Measurements from ENCODE around the gene MAMDC4.

MAMDC4 gene

DNA sequence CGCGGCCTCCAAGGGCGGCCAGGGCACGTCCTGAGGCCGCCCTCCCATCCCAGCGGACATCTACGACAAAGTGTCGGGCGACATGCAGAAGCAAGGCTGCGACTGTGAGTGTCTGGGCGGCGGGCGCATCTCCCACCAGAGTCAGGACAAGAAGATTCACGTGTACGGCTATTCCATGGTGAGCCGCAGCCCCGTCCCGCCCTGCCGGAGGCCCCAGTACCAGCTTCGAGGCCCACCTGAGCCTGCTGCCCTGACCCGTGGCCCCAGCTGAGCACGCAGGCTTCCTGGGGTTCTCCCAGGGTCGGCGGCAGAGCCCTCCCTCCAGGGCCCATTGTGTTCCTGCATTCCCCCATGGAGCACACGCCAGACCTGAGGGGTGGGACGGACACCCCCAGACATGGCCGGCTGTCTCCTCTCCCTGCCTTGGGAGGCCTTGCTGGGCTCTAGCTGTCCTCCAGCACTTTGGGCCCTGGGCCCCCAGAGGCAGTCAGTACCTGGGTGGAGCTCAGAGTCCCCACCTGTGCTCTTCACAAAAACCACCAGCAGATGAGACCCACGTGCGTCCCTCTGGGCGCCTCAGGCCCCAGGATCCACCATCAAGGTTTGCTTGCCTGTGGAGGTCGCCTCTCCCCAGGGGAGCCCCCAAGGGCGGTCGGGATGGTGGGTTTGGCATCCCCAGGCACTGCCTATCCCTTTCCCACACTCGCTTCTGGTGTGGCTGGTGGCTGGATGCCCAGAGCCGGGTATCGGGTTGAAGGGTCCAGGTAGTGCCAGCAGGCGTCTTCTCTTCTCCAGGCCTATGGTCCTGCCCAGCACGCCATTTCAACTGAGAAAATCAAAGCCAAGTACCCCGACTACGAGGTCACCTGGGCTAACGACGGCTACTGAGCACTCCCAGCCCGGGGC is 1.9 kb upstream of the MAMDC4 start:
- no peak for DNase-seq

DNA sequence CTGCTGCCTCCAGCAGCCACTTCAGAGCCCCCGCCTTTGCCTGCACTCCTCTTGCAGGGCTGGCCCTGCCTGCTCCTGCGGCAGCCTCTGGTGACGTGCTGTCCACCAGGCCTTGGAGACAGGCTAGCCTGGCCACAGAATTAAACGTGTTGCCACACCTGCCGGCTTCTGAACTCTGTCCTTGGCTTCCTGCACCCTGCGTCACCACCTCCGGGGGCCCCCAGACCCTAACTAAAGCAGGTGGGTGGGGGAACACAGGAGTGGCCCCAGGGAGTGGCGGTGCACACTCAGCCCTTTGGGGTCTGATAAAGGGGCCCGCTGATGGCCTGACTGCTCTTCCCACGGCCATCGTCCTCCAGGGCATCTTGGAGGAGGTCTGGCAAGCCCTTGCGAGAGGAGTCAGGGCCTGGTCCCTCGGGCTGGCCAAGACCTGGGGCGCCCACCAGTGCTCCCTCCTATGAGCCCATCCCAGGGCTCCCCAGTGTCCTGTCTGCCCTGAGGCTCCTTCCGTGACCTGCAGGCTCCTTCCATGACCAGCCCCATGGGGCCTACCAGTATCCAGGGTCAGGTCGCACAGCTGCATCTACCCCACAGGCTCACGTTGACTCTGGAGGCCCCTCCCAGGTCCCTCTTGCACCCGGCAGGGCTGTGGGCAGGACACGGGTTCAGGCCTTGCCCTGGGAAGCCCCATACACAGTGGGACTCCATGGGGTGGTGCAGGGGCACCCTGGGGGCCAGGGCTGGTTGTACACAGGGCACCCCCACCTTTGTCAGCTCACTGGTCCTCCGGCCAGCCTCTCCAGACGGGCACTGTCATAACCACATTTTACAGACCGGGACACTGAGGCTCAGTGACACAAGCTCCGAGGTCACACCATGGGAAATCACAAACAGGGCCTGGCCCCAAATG is 1.0 kb upstream of the MAMDC4 start:
- DNase-seq = no peak

DNA sequence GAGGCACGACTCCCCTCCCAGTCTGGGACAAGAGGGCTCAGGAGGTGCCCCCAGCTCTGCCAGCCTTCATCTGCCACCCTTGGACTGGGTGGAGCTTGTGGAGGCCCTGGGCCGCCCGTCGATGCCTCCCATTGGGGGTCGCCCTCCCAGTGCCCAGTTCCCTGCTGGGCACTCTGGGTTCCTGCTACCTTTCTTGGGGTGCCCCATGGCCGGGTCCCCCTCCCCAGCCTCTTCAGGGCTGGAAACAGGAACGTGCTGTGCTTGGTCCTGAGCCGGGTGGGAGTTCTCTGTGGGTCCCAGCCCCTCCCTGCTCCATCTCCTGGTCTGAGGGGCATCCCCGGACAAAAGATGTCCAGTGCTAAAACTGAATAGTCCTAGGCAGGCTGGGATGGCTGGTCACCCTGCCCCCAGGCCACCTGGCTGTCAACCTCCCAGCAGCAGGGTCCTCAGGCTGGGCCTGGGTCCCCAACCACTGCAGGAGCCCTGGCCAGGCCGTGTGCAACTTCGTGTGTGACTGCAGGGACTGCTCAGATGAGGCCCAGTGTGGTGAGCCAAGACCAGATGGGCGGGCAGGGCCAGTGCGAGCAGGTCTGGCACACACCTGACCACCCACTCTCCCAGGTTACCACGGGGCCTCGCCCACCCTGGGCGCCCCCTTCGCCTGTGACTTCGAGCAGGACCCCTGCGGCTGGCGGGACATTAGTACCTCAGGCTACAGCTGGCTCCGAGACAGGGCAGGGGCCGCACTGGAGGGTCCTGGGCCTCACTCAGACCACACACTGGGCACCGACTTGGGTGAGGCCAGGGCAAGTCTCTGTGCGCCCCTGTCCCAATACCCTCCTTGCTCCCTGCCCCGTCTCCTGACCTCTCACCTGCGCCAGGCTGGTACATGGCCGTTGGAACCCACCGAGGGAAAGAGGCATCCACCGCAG is 784 bp downstream of the MAMDC4 start:
- DNase-seq = no peak

DNA sequence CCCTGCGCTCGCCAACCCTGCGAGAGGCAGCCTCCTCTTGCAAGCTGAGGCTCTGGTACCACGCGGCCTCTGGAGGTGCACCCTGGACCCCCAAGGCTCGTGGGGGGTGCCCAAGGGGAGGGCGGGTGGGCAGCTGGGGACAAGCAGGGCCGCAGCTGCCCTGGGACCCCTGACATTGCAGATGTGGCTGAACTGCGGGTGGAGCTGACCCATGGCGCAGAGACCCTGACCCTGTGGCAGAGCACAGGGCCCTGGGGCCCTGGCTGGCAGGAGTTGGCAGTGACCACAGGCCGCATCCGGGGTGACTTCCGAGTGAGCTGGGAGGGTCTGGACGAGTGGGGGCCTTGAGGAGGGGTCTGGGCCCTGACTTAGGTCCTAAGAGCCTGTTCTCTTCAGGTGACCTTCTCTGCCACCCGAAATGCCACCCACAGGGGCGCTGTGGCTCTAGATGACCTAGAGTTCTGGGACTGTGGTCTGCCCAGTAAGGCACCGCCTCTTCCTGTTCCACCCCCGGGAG is 1.5 kb downstream of the MAMDC4 start:
- DNase-seq = no peak

DNA sequence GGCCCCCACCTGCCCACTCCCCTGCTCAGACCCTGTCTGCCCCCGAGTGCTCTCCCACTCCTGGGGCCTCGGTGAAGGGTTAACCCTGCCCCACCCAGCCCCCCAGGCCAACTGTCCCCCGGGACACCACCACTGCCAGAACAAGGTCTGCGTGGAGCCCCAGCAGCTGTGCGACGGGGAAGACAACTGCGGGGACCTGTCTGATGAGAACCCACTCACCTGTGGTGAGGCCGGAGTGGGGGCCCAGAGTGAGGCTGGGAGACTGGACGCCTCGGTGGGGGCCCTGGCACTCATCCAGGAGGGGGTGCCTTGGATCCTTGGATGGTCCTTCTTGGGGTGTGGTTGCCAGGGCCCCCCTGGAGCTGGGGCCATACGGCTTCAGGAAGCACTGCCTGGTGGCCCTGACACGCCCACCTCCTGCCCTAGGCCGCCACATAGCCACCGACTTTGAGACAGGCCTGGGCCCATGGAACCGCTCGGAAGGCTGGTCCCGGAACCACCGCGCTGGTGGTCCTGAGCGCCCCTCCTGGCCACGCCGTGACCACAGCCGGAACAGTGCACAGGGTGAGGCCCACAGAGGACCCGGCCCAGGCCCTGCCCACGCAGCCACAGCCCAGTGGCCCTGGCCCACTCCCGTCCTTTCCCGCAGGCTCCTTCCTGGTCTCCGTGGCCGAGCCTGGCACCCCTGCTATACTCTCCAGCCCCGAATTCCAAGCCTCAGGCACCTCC is 2.1 kb downstream of the MAMDC4 start:
- no peak for DNase-seq

DNA sequence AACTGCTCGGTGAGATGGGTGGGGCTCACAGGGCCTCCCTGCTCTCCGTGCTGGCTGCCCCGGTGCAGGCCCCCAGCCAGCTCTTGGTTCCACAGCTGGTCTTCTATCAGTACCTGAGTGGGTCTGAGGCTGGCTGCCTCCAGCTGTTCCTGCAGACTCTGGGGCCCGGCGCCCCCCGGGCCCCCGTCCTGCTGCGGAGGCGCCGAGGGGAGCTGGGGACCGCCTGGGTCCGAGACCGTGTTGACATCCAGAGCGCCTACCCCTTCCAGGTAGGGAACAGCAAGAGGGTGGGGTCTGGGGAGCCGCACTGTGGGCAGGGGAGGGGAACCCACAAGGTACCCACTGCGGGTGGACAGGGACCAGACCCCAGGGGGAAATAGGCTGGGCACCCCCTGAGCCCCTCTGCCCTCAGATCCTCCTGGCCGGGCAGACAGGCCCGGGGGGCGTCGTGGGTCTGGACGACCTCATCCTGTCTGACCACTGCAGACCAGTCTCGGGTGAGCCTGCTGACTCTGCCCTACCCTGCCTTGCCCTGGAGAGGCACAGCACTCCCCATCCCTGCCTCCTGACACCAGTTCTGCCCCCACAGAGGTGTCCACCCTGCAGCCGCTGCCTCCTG is 2.8 kb downstream of the MAMDC4 start:
- DNase-seq = no peak

DNA sequence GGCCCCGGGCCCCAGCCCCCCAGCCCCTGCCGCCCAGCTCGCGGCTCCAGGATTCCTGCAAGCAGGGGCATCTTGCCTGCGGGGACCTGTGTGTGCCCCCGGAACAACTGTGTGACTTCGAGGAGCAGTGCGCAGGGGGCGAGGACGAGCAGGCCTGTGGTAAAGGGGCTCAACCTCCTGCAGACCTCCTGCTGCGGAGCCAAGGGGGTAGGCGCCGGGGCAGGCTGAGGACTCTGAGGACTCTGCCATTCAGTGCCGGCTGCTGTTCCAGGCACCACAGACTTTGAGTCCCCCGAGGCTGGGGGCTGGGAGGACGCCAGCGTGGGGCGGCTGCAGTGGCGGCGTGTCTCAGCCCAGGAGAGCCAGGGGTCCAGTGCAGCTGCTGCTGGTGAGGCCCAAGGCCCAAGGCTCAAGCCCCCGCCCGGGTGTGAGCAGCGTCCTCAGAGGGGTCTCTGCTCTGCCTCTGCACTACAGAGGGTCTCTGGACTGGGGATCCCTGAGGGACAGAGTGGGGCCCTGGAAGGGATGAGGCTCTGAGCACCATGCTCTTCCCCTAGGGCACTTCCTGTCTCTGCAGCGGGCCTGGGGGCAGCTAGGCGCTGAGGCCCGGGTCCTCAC is 3.4 kb downstream of the MAMDC4 start:
- DNase-seq = no peak

DNA sequence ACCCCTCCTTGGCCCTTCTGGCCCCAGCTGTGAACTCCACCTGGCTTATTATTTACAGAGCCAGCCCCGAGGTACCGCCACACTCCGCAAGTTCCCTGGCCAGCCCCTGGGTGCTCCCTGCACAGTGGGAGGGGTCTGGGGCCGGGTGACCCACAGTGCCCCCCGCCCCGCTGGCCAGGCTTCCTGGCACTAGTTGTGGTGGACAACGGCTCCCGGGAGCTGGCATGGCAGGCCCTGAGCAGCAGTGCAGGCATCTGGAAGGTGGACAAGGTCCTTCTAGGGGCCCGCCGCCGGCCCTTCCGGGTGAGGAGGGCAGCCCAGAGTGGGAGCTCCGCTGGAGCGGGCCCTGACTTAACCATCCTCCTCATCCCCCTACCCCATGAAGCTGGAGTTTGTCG is 3.9 kb downstream of the MAMDC4 start:
- no peak for DNase-seq

DNA sequence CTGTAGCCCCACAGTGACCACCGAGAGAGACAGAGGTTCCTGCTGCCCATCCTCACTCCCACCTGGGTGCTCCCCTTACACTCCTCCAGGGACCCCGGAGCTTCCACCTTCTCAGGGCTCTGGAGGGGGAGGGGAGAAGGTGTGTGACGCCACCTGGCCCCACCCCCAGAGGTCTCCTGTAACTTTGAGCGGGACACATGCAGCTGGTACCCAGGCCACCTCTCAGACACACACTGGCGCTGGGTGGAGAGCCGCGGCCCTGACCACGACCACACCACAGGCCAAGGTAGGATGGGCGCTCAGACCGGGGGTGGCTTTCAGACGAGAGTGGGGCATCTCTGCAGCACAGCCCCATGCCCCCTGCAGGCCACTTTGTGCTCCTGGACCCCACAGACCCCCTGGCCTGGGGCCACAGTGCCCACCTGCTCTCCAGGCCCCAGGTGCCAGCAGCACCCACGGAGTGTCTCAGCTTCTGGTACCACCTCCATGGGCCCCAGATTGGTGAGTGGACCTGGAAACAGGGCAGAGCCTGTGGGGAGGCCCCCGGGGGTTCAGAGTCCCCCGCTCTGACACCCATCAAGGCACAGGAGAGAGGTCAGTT is 4.5 kb downstream of the MAMDC4 start:
- DNase-seq = no peak

DNA sequence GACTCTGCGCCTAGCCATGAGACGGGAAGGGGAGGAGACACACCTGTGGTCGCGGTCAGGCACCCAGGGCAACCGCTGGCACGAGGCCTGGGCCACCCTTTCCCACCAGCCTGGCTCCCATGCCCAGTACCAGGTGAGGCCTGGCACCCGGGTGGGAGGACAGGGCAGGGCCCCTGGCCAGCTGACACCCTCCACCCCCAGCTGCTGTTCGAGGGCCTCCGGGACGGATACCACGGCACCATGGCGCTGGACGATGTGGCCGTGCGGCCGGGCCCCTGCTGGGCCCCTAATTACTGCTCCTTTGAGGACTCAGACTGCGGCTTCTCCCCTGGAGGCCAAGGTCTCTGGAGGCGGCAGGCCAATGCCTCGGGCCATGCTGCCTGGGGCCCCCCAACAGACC is 5.0 kb downstream of the MAMDC4 start:
- no peak for DNase-seq

DNA sequence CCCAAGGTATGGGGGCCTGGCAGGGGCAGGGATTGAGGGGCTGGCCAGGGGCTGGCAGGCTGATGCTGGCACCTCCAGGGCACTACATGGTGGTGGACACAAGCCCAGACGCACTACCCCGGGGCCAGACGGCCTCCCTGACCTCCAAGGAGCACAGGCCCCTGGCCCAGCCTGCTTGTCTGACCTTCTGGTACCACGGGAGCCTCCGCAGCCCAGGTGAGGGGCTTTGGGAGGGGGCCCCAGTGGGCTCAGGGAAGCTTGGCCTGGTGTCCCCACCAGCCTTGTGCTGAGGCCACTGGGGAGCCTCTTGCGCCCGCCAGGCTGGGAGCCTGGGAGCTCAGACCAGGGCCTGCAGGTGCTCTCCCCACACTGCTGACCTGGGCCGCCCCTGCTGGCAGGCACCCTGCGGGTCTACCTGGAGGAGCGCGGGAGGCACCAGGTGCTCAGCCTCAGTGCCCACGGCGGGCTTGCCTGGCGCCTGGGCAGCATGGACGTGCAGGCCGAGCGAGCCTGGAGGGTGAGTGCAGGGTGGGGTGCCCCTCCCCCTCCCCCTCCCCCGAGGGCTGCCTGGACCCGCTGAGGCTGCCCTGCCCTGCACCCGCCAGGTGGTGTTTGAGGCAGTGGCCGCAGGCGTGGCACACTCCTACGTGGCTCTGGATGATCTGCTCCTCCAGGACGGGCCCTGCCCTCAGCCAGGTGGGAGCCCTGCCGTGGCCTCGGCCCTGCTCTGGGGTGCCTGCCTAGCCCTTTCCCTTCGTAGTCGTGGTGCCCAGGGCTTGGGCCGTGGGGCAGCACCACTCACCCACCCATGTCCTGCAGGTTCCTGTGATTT is 5.7 kb downstream of the MAMDC4 start:
- DNase-seq = no peak

DNA sequence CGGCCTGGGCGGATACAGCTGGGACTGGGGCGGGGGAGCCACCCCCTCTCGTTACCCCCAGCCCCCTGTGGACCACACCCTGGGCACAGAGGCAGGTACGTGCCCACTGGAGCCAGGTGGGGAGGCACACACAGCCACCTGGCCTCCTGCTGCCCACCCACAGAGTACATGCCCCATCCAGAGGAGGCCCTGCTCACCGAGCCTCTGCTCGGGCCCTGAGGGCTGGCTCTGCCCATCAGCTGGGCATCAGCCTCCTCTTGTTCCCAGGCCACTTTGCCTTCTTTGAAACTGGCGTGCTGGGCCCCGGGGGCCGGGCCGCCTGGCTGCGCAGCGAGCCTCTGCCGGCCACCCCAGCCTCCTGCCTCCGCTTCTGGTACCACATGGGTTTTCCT is 6.3 kb downstream of the MAMDC4 start:
- no peak for DNase-seq

DNA sequence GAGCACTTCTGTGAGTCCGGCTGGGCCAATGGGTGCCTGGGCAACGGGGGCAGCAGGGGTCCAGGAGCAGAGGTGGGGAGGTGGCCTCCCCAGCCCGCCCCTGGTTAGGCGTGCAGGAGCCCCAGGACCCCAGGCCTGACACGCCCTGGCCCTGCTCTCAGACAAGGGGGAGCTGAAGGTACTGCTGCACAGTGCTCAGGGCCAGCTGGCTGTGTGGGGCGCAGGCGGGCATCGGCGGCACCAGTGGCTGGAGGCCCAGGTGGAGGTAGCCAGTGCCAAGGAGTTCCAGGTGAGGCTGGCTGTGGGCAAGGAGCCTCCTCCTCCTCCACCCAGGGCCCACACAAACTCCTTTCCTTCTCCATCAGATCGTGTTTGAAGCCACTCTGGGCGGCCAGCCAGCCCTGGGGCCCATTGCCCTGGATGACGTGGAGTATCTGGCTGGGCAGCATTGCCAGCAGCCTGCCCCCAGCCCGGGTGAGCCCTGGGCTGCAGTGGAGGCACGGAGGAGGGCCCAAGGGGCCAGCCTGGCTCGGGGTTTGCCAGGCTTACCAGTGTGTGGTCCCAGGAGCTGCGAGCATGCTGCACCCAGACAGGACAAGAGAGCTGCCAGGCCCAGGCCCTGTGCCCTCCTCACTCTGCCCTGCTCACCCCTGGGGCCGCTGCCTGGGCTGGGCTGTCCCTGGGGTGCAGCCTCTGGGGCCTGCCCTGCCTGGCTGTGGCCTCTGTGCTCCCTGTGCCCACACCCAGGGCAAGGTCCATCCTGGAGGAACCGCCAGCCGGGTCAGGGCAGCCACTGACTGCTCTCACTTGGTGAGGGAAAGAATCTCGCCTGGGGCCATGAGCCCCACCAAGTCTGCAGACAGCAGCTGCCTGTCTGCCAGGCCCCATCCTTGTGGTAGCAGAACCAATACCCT is 7.0 kb downstream of the MAMDC4 start:
- no peak for DNase-seq

DNA sequence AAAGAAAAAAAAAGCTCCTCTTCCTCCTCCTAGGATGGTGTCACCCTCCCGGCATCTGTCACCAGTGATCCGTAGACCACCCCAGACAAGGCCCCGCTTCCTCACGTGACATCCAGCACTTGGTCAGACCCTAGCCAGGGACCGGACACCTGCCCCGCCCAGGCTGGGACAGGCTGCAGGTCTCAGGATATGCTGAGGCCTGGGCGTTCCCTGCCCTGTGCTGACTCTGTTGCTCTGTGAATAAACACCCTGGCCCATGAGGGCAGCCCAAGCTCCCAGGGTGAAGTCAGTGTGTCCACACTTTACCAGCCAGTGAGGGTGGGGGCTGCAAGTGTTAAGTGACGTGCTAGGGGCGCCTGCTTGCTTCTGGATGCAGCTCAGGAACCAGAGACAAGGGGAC is 8.4 kb downstream of the MAMDC4 start:
- DNase-seq = no peak

DNA sequence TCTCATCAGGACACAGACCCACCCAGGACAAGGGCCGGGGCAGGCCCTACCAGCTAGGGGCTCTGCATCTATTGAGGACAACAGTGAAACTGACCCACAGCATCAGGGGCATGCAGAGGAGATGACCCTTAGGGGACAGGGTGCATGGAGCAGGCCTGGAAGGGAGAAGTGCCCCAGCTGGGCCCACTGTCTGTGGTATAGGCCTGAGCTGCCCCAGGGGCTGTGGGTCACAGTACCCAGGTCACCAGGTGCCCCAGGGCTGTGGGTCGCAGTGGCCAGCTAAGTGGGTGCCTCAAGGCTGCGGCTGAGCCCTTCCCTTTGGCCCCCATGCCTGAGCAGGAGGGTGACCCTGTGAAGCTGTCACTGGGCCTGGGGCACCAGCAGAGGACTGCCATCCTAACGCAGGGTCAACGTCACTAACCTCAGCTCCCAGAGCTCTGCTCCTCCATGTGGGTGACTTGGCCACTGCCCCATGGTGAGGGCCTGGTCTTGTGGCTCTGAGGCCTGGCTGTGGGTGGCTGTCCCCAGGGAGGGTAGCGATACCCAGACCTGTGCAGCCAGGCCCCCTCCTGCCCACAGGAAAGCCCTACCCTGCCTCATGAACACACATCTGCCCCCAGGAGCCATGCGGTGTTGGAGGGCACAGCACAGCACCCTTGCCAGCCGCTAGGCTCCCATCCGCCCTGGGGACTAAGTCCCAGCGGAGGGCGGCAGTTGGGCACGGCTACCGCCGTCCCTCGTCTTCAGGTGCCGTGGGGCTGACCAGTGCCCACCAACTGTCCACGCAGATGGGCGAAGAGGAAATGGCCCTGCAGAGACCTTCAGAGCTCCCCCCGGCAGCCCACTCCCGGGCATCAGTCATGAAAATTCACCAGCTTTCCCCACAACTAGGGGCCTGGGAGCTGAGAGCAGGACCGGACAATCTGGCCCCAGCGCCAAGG is 9.1 kb downstream of the MAMDC4 start:
- DNase-seq = no peak

DNA sequence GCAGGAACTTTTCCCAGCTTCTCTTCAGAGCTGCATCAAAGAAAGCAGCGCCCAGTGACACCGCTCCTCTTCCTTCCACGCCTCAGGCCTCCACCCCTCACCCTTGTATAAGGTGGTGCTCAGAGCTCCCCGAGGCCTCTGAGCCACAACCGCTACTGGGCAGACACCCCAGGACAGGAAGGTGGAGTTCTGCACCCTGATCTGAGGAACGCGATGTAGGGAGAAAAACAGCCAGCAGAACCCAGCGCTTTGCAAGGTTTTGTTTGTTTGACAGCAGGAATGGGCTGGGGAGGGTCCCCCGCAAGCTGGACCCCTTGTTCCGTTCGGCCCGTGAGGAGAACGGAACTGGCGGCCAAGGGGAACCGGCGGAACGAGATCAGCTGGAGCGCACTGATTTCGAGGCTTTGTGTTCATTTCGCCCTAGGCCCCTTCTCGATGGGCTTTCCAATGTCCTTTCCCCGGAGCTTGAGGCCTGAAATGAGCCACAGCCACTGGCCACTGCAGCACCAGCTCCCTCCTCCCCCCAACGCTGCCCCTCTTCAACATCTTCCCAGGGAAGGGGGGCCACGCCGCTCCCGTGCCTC is 9.8 kb downstream of the MAMDC4 start:
- no peak for DNase-seq
